ENCODE results near the gene MAML2.

MAML2 gene

DNA sequence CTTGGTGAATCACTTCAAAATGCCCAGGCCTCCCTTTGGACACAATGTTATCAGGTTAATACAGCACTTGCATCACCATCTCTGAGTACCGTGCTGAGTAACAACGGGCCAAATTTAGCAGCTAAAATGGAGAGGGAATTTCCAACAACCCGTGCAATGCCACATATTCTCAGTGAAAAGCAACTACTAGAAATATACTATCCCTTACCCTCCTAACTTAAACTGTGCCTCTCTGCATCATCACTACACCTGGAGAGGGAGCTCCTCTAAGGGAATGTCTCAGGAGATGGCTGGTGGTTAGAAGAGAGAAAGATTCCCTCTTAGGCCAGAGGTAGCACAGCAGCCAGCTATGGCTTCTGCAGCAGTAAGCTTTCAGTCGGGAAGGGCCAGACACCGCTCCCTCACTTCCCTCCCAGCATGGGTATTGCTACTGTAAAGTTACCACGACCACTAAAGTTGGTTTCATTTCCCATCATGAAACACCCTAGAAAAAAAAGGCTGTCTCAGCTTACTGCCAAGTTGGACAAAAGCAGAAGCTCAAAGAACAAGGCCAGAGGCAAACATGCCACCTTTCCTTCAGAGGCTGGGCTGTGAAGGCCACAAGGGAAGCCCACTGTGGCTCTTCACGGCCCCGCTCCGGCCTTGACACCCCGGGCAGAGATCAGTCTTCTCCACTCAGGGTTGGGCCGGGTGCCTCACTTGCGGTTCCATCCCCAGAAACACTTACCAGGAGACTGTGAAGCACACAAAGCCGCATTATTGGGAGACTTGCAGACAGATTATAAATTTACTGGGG is 3.9 kb downstream of the MAML2 start:
- peak; percentile 45 to 59 for DNase-seq

DNA sequence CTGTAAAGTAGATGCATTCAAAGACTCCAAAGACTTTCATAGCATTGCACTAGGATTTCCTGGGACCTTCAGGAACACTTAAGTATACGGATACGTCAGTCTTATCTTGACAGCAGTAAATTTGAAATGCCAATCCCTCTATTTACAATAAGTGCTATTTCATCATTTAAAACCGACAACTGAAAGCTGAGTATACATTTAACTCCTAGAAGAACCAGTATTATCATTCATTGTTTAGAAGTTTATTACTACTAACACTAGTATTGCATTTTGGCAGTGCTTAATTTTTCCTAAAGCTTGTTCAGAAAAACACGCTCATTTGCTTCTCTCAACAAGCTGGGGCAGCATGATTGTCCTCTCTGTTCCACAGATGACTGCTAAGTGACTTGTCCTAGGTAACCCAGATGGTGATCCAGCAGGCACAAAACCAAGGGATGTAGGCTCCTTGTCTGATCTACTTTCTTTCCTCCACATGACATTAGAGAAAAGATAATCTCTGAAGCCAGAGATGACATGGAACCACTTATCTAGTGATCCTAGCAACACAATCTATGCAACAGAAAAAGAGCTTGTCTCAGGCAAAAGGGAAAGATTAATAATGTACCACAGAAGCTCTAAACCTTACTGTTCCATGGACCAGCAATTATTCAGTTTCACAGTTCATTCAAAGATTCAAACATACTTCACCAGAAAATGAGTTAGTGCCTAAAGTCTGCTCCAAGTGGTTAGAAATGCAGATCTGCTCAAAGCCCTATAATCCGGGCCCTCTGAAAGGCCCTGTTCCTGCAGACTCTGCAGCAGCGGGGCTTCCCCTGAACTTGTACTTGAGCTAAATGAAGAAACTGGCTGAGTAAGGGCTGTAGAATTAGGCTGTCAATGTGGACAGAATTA is 5.2 kb downstream of the MAML2 start:
- peak; percentile 54 to 67 for DNase-seq

DNA sequence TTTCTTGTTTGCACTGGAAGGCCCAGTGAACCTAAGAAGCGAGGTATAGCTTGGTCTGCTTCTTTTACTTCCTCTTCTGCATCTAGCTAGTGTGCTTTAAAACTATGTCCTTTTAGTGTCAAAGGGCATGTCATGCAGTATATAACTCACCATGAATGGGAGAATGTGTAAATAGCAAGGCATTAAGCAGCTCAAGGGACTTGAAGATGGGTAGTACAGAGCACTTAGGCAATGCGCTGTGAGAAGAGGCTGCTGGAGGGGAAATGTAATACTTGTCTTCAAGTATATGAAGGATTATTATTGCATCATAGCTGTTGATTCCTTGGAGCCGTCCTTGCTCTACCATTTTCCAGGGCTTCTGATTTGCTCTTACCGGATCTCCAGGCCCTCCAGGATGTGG is 7.6 kb downstream of the MAML2 start:
- DNase-seq, result no peak

DNA sequence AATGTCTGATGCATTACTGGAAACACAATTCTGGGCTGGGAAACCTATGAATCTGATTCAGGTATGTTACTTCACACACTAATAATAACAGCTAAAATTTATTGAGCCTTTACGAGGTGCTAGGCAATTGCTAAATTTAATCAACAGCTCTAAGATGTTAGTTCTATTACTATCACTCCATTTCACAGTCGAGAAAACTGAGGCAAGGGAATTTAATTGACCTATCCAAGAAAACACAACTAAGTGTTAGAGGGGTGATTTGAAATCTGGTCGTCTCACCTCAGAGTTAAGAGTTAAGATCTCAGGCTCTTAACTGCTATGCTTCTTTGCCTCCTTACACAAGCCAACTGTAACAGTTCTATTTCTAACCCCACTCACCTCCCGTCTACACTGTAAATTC is 8.8 kb downstream of the MAML2 start:
- DNase-seq, result no peak

DNA sequence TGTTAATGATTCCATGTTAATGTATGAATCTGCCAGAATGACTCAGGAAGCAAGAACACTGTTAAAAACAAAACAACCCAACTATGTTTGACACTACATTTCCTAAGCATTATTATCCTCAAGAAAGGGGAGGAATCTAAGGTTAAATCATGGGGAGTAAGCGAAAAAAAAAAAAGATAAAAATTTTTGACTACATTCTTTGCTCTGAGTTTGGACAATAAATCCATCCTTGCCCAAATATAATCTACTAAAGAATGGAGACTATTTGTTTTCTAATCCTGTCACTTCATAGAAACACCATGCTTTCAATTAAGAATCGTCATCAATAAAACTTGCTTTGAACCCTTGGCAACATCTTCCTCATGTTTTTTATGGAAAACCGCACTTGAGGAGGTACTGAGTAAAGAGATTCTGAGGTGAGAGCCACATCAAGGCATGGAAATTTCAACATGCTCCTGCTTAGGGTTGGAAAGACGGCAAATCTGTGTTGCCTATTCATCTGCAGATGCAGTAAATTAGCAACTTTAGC is 9.7 kb downstream of the MAML2 start:
- DNase-seq, result no peak

DNA sequence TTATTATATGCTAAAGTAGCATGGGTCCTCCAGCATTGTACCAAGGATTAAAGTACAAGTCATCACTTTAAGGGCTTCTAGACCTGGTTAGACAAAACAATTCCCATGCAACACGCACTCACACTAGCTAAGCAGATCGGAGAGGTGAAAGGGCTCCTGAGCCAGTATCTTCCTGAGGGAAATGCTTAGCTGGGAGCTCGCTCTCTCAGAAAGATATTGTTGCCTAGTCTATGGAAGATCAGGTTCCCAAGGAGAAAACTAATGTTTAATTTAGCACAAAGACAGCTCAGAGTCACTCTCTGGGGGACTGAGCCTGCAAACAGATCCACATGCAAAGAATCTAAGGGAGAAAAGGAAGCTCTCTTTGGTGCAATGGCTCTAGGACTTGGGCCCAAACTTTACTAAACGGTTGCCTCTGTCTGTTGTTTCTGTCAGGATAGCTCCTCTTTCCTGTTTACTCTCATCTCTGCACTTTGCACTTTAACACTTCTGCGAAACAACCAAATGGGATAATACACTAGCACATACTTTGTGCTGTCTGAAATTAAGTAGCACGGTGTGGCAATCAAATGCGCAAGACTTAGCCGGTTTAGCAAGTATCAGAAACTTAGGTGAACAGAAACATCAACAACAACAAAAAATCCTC is 10.7 kb downstream of the MAML2 start:
- no peak for DNase-seq

DNA sequence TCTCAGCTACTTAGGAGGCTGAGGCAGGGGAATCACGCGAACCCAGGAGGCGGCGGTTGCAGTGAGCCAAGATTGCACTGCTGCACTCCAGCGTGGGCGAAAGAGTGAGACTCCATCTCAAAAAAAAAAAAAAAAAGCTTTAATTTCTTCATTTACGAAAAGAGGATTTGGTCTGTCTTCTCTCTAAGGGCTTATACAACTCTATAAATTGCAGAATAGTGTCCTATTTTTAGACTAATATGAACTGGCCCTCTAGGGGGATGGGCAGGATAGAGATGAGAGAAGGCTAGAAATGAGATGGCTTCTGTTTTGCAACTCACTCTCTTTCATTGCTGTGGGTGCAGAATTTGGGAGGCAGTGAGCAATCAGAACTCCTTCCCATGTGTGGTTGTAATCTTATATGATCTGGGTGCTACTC is 11.3 kb downstream of the MAML2 start:
- DNase-seq, result no peak

DNA sequence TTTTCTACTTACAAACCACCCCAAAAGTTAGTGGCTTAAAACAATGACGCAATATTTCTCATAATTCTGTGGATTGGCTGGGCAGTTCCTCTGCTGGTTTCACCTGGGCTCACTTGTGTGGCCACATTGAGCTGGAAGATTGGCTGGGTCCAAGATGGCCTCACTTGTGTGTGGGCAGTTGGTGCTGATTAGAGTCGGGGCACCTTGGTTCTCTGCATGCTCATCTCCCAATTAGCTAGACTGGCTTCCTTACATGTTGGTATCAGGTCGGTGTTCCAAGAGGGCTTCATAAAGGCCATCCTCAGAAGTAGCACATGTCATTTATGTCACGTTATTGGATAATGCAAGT is 12.5 kb downstream of the MAML2 start:
- DNase-seq, result no peak

DNA sequence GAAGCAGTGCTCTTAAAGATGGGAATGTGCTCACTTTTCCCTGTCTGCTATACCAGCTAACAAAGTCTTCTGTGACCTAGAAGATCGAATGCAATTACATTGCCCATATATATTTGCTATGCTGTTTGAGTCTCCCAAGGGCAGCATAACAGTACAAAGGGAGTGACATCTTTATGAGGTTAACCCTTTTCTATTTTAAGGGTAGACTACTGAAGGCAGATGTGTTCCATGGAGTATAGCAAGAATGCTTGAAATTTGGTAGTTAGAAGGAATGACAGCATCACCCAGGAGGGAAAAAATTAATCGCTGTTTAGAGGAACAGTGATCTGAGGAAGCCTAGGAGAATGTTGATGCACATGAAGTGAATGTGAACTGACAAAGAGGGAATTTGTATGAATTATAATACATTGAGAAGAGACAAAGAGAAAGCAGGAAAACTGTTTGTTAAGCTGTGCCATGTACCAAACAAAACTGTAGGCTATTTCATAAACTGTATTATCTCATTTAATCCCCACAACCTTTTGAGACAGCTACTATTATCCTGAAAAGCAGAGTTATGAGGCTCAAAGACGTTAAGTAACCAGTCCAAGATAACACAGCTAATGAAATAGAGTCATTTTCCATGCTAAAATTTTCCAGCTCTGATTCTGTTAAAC is 13.0 kb downstream of the MAML2 start:
- no peak for DNase-seq

DNA sequence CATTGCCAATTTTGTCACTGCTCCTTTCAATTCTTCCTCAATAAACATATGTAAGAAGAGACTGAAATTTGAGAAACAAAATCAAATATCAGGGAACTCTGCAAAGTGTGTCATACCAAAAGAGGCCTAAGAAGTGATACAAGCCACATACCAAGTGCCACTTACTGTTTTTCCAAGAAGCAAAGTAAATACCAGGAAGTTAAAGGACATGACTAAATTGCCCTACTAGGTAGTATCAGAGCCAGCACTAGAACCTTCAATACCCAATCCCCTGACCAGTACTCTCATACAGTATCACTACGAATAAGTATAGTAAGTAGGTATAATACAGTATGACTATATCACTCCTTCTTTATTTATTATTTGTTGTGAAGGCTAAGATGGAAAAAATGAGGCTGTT is 13.6 kb downstream of the MAML2 start:
- DNase-seq, result no peak

DNA sequence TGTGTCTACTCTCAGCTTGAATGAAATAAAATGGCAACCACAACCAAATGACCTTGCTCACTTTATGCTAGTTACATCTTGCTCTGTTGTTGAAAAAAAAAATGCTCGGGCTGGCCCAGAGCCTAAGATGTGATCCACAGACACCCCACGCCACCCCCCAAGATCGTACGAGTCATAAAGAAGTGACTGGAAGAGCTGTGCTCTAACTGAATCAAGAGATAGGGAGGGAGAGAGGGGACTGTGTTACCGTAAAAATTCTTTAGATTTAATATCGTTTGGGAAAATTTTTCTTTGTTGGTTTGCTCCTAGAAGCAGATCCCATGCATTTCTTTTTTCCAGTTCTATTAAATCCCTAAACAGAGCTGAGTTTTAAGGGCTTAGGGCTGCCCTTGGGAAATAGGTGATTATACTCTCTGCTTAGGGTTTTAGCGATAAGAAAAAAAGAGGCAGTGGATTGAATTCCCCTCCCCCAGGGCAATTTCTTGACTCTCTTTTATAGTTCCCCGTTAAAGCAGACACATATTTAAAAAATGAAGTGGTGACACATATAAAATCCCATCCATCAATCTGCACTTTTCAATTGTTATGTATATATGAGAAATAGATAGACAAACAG is 14.5 kb downstream of the MAML2 start:
- DNase-seq, result no peak

DNA sequence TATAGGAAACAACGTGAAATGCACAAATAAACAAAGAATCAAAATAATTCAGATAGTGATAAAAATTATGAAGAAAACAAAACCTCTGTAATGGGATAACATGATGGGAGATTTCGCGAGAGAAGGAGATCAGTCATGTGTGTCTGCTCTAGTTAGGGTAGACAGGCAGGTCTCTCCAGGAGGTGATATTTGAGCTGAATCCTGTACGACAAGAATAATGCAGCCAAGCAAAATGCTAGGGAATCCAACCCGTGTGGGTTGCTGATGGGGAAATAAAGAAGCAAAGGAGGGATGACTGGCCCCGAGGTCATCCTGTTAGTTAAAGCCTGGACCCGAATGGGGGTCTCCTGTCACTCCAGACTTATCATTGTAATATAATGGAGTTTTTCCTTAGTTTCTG is 16.0 kb downstream of the MAML2 start:
- no peak for DNase-seq

DNA sequence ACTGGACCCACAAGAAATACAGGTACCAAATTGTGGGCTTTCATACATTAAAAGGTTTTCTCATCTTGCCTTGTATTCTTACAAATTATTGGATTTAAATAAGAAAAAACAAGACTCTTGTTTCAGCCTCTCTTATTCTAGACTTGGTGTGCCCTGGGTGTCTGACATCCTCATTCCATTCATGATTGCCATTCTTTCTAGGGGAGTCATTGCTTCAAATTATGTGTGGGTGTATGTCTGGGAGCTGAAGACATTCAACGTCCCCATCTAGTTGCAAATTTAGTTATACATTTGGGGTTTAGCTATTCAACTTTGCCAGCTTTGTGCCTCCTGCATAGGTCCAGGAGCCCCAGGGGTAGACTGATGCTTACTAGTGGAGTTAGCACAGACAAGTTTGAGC is 18.1 kb downstream of the MAML2 start:
- no peak for DNase-seq

DNA sequence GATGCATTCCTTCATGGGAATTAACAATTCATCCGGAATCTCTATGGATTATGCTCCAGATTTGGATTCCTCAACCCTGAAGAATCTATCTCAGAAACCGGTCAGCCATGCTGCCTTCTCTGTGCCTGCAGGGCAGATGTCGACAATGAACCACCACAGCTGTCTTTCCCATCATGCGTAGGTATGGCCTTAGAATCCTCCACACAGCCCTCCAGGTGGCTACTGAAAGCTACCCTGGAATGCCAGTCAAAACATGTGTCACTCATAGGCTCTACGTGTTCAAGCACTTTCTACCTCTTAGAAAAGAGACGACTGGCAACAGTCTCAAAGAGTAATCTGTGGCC is 19.4 kb downstream of the MAML2 start:
- DNase-seq, result no peak

DNA sequence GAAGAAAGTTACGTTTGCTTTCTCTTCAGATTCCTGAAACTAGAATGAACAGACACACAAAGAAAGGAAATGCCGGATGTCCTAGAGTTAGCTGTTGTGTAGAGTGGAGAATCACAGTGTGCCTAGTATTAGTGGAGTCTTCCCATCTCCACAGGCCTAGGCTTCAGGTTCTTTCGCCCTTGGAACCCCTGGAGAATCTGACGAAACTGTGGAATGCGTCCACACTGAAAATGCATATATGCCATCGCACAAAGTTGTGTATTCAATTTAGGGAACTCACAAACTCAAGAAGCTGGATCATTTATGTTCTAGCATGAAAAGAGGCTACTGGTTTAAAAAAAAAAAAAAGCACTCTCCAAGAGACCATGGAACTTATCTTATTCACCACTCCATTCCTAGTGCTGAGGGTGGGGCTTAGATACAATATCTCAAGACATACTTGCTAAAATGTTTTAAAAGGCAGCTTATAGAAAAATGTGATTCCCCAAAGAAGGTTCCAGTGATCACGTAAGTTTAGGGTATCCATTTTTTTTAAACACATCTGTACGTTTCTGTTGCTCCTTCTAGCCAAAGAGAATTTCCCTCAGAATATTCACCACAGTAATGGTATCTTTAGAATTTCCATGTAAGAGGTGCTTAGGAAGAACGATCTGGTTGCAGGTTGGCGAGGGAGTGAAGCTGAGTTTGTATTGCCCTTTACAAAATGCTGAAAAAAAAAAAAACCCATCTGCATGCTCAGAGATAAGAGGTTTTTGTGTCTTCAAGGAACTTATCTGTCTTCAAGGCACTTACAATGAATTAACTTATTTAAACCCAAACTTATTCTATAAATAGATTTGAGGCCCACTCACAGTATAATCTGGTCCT is 20.0 kb downstream of the MAML2 start:
- DNase-seq, result no peak

DNA sequence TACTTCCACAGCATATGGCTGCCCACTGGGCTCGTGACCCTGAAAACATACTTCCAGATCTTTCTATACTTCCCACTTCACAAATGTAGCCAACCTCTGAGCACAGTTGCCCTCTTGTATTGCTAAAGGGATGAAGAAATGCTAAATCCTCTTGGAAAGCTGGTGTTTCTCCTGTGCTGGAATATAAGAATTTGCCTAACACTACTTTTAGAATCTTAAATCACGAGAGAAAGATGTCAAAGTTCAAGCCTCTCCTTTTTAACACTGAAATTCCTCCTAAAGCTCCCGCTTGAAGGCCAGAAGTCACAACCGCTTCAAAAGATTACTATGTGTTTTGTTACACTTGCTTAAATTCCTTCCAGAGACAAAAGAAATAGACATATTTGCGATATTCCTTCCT is 21.9 kb downstream of the MAML2 start:
- DNase-seq, result no peak

DNA sequence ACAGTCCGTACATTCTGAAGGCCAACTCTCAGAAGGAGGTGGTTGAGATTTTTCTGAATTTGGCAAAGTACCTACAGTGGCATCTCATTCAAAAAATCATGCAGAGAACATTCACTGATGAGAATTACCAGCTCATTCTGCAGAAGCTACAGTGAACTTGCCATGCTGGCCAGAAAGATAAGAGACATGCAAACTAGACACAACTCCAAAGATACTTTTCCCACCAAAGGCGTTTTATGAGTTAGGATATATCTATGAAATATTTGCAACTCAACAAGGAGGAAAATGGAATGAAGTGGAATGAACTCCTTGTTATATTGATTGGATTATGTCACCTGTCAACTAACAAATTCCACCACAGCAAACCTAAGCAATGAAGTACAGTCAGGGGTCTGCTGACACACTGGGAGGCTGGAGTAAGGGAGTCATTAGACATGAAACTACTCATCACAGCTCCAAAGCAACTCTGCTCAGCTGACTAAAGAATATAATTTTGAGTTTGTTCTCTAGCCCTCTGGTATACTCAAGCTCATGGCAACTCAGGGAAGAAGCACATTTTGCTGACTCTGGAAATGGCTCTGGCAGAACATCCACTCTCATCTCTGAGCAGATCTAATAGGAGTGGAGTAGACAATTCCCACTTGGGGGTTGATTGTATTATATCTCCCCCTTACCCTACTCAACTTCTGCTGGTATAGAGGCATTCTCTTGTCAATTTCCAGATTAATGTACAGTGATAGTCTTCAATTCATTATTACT is 22.9 kb downstream of the MAML2 start:
- DNase-seq, result no peak

DNA sequence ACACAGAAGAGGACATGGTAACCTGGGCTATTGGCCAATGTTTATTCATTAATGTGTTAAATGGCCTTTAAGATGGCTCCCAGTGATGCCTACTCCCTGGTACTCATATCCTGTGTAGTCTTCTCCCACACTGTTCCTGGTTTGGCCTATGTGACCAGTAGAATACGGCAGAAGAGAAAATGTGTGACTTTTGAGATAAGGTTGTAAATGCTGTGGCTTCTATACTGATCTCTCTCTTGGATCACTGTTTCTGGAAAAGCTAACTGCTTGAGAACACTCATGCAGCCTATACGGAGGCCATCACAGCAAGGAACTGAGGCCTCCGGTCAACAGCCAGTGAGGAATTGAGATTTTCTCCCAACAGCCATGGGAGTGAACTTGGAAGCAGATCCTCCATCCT is 24.1 kb downstream of the MAML2 start:
- no peak for DNase-seq

DNA sequence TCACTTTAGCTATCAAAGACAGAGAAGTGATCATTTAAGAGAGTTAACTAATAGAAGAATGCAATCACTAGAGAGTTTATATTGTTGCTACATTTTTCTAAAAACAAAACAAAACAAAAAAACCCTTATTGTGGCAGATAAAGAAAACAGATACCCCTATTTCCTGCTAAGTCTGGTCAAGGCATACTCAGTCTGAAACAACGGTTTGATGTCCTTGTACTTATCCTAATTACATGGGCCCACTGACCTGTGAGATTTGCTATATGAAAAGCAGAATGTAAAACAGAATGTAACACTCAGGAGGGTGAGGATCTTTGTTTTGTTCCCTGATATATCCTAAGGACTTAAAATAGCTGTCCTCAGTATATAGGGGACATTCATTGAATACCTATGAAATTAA is 24.6 kb downstream of the MAML2 start:
- no peak for DNase-seq

DNA sequence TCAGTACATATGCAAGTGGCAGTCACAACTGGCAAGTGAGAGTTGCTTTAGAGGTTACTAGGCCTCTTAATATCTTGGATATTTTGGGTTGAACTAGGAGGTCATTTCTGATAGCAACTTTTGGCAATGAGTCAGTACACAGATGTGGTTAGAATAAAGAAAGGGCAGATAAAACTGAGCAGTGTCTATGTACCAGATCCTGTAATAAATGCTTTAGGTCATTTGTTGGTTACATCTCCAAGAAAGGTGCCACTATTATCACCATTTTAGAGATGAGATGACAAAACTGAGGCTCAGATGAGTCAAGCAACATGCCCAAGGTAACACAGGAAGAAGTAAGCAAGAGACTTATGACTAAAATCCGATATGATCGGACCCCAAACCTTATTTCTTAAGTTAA is 25.0 kb downstream of the MAML2 start:
- DNase-seq, result no peak

DNA sequence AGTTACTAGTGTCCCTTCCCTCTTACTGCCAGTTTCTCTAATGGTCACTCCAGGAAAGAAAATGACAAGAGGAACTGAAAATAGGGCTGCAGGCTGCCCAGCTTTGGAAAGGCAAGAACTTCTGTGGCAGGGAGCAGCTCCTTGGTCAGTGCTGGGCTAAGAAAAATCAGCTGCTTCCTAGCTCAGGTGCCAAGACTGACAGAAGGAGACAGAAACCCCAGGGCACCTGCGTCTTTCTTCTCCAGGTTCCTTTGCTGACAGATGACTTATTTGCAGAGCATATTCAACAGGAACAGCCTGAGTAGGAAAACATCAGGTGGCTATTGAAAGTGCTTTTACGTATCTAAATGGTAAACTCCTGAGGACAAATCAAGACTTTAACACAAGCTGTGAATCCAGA is 25.4 kb downstream of the MAML2 start:
- no peak for DNase-seq

Data from activated CD4-positive, alpha-beta T cell treated with anti-CD3 and anti-CD28 coated beads, Interleukin-2, amount 50 U/mL, for 48 hours (primary cell).